Measurements from ENCODE around the gene DPH2.

DPH2 gene

DNA sequence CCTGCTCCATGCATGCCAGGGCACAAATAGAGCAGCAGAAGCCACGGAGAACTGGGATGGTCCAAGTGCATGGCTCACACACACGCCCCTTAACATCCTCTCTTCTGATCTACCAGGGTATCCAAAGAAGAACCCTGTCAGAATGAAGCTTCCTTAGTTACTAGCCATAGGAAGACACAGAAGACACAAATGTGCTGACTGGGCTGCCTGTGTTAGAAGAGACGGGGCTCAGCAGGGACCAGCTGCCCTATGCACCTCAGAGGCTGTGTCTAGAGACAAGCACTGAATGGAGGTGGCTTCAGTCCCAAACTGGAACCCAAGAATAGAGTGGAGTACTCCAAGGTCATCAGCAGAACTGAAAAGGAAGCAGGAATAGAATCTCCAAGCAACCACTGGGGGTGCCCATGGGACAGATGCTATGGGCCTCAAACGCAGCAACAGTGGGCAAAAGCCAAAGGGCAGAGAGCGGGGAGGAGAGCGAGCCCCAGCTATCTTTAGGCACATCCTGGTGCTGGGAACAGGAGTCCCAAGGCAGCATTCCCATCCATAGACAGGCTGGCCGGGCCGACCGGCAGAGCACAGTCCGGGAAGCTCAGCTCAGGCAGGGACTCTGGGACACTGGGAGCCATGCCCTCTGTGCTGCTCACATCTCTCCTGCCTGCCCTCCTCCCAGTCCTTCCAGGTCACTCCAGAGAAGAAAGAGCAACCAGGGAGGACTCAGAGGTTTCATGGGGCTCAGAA lies 51.9 kb downstream of the DPH2 start:
- Histone ChIP-seq H3K9ac (ENCODE audit: insufficient read length) (no peak overlapping the region), H3K4me3 (no peak overlapping the region), H3K9me3 (ENCODE audit: low read depth, low read length) (no peaks in the 10 kb centered on the region), H3K36me3 (ENCODE audit: insufficient read depth, low read length) (peaks cover 73% of the 10 kb centered on the region; the same call in 1 of the 2 replicates), H3K27ac (no peak overlapping the region)
- no peak for DNase-seq (ENCODE audit: low read depth, low spot score)
- TF ChIP-seq POLR2AphosphoS5 (IDR thresholded peaks at IDR 0.05; ENCODE audit: borderline replicate concordance, low read depth, low read length): no peak
- TF ChIP-seq EZH2 (IDR thresholded peaks at IDR 0.05): no peak
- TF ChIP-seq FOXP2 (optimal IDR thresholded peaks at IDR 0.05; ENCODE audit: control extremely low read depth, extremely low read length, insufficient read depth): no peak
